Stimulated activated CD8-positive, alpha-beta memory T cell treated with anti-CD3 and anti-CD28 coated beads, Interleukin-12 subunit alpha, Interleukin-12 subunit beta, amount 100 ng/mL, for 4 hours (primary cell): Measurements from ENCODE around the gene PHTF1.
"Not testable (repeated sequence)": the region's sequence is repeated elsewhere in the genome, so short reads cannot be mapped to it uniquely, and the experiment has no call there.

Source experiments
- DNase-seq: peaks from one replicate; pipeline ENCODE4 v3.0.0-alpha.2; 2020; ENCODE audit warnings: low read depth

Gene PHTF1

GRCh38 chr1:113718621-113719020 is 40.7 kb downstream of the PHTF1 start:
- DNase-seq = not testable (repeated sequence)

GRCh38 chr1:113717506-113717905 is 41.8 kb downstream of the PHTF1 start:
- DNase-seq = not testable (repeated sequence)

- no peak for DNase-seq
Measured at GRCh38 chr1:113714606-113715269, 44.5 kb downstream of the PHTF1 start.

- no peak for DNase-seq
Measured at GRCh38 chr1:113701429-113701828, 57.9 kb downstream of the PHTF1 start.

GRCh38 chr1:113694910-113695309 is 64.4 kb downstream of the PHTF1 start:
- DNase-seq = no peak

GRCh38 chr1:113692824-113693431 is 66.4 kb downstream of the PHTF1 start:
- DNase-seq = no peak

GRCh38 chr1:113692342-113692741 is 66.9 kb downstream of the PHTF1 start:
- no peak for DNase-seq

- no peak for DNase-seq
Measured at GRCh38 chr1:113691184-113691583, 68.1 kb downstream of the PHTF1 start.

GRCh38 chr1:113686891-113687618 is 72.2 kb downstream of the PHTF1 start:
- DNase-seq = no peak

- DNase-seq = no peak
Measured at GRCh38 chr1:113684153-113684541, 75.1 kb downstream of the PHTF1 start.

- DNase-seq = no peak
Measured at GRCh38 chr1:113683384-113684152, 75.7 kb downstream of the PHTF1 start.

- no peak for DNase-seq
Measured at GRCh38 chr1:113681596-113682337, 77.5 kb downstream of the PHTF1 start.

- no peak for DNase-seq
Measured at GRCh38 chr1:113678159-113678469, 81.2 kb downstream of the PHTF1 start.

GRCh38 chr1:113677250-113678158 is 81.8 kb downstream of the PHTF1 start:
- DNase-seq = no peak

GRCh38 chr1:113676524-113676923 is 82.8 kb downstream of the PHTF1 start:
- DNase-seq = no peak

- no peak for DNase-seq
Measured at GRCh38 chr1:113675302-113675701, 84.0 kb downstream of the PHTF1 start.

- no peak for DNase-seq
Measured at GRCh38 chr1:113674591-113674990, 84.7 kb downstream of the PHTF1 start.

- no peak for DNase-seq
Measured at GRCh38 chr1:113672491-113672890, 86.8 kb downstream of the PHTF1 start.

GRCh38 chr1:113670650-113671049 is 88.6 kb downstream of the PHTF1 start:
- no peak for DNase-seq

GRCh38 chr1:113669988-113670387 is 89.3 kb downstream of the PHTF1 start:
- no peak for DNase-seq

GRCh38 chr1:113666126-113666525 is 93.2 kb downstream of the PHTF1 start:
- DNase-seq = no peak
